Tibial nerve (tissue), 4 donors: ENCODE results near the gene PTCRA. TPM values are rescaled to one million over a fixed set of nuclear protein-coding genes. Genes with fewer than 3 reads are reported as not detected.

Source experiments
- DNase-seq, 2 donors: peaks; one replicate each; pipeline ENCODE4 v3.0.0-alpha.2; 2019; ENCODE audit warnings: low spot score in 2 of 2
- H3K27ac ChIP-seq, 4 donors: fragments of 200-600 bp; sonication (generic) in 3 of 4; one replicate each; pipeline ENCODE4 v1.5.1; 2017 to 2019; ENCODE audit warnings: mild to moderate bottlenecking in 1 of 4
- H3K27me3 ChIP-seq, 2 donors: fragments of 200-600 bp; sonication (generic) in 1 of 2; one replicate each; pipeline versions ENCODE4 v1.5.1 to v1.6.0; 2017 to 2019
- H3K36me3 ChIP-seq, 3 donors: fragments of 200-600 bp; sonication (generic); one replicate each; pipeline ENCODE4 v1.5.1; 2018 to 2019
- H3K4me1 ChIP-seq, 4 donors: fragments of 200-600 bp; sonication (generic) in 3 of 4; one replicate each; pipeline ENCODE4 v1.5.1; 2017 to 2019
- H3K4me3 ChIP-seq, 4 donors: fragments of 200-600 bp; sonication (generic) in 3 of 4; one replicate each; pipeline ENCODE4 v1.5.1; 2017 to 2019; ENCODE audit warnings: mild to moderate bottlenecking in 1 of 4, moderate library complexity in 1 of 4
- H3K9me3 ChIP-seq, 4 donors: fragments of 200-600 bp; sonication (generic) in 3 of 4; one replicate each; pipeline ENCODE4 v1.5.1; 2017 to 2019
- EP300 ChIP-seq, 2 donors: sonication (generic); formaldehyde crosslinking; IDR thresholded peaks; one replicate each; pipeline ENCODE4 v1.6.1; 2017; ENCODE audit warnings: antibody characterized with exemption in 2 of 2, mild to moderate bottlenecking in 1 of 2
- POLR2A ChIP-seq, 2 donors: fragments of 450-650 bp; IDR thresholded peaks; one replicate each; pipeline ENCODE4 v1.6.1; 2017; ENCODE audit warnings: antibody characterized with exemption in 2 of 2, mild to moderate bottlenecking in 2 of 2, moderate library complexity in 2 of 2
- WGBS, 2 donors: methylation state at CpG; one replicate each; pipeline ENCODE4 v1.1.5; 2018; 5-methylcytosine and 5-hydroxymethylcytosine counted together
- total RNA-seq, 4 donors: library from RNA; depleted of rRNA; stranded (reverse); fragments of >200 nt; gene quantifications; one replicate each; pipeline ENCODE4 v1.1.0, GENCODE V29; 2016
- TF ChIP-seq, protein P1 (sequence below), 5 experiments: fragments of 200-600 bp in 3 of 5; fragments of 450-650 bp in 2 of 5; sonication (generic) in 3 of 5; IDR thresholded peaks; one replicate each; pipeline ENCODE4 v1.5.1; 2016 to 2019; ENCODE audit warnings: antibody characterized with exemption in 5 of 5, mild to moderate bottlenecking in 3 of 5, moderate library complexity in 2 of 5

The PTCRA gene
- total RNA-seq, 4 donors from 2014 or later = not detected

DNA sequence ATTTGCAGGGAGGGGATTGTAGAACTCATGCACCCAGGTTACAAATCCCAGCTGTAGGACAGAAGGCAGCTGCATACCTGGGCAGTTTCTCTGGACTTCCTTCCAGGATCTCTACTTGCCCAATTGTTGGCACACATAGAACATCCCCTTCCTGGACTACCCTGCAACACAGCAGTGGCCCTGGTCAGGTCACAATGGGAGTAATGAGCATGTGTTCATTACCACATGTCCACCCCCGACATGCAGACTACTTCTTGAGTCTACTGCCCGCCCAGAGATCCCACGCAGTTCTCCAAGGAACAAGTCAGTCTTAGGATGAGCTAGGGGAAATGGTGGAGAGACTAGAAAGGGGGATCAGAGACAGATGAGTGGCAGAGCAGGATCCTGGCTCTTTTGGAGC lies 58.1 kb downstream of the PTCRA start:
- no peak for DNase-seq
- 91 to 93% methylated on average over 3 of the region's 3 CpGs for WGBS, 2 donors
- Histone ChIP-seq H3K27ac (no peak overlapping the region), H3K36me3 (peaks cover 0 to 34% (median 0%) of the 10 kb centered on the region in 3 donors), H3K4me1 (peaks cover 0 to 20% (median 11%) of the 10 kb centered on the region in 4 donors), H3K4me3 (no peak overlapping the region), H3K27me3 (no peaks in the 10 kb centered on the region), H3K9me3 (no peaks in the 10 kb centered on the region)
- TF ChIP-seq POLR2A (IDR thresholded peaks at IDR 0.05) (no peak), EP300 (IDR thresholded peaks at IDR 0.05) (no peak)
- TF ChIP-seq, protein P1, sequence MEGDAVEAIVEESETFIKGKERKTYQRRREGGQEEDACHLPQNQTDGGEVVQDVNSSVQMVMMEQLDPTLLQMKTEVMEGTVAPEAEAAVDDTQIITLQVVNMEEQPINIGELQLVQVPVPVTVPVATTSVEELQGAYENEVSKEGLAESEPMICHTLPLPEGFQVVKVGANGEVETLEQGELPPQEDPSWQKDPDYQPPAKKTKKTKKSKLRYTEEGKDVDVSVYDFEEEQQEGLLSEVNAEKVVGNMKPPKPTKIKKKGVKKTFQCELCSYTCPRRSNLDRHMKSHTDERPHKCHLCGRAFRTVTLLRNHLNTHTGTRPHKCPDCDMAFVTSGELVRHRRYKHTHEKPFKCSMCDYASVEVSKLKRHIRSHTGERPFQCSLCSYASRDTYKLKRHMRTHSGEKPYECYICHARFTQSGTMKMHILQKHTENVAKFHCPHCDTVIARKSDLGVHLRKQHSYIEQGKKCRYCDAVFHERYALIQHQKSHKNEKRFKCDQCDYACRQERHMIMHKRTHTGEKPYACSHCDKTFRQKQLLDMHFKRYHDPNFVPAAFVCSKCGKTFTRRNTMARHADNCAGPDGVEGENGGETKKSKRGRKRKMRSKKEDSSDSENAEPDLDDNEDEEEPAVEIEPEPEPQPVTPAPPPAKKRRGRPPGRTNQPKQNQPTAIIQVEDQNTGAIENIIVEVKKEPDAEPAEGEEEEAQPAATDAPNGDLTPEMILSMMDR (IDR thresholded peaks at IDR 0.05) = no peak

- Histone ChIP-seq H3K9me3 (no peaks in the 10 kb centered on the region), H3K4me1 (peaks cover 0 to 27% (median 16%) of the 10 kb centered on the region in 4 donors), H3K4me3 (no peak overlapping the region), H3K27ac (no peak overlapping the region), H3K27me3 (no peaks in the 10 kb centered on the region), H3K36me3 (peaks cover 0 to 27% (median 0%) of the 10 kb centered on the region in 3 donors)
- DNase-seq = no peak
- TF ChIP-seq EP300 (IDR thresholded peaks at IDR 0.05) (no peak), POLR2A (IDR thresholded peaks at IDR 0.05) (no peak)
- TF ChIP-seq, protein P1 (IDR thresholded peaks at IDR 0.05) = no peak
- 79 to 82% methylated on average over 5 of the region's 5 CpGs for WGBS, 2 donors
These were observed 59.2 kb downstream of the PTCRA start for GRCh38 chr6:42974919-42975505.

Other genes with a start within 250 kb of the PTCRA start
- gene PRPH2, start 193.5 kb upstream of the PTCRA start, total RNA-seq = 1 to 10 TPM in 2 of 4 donors, under 1 TPM in 1, not detected in 1; 0.22 to 1.5 (median 1.2) TPM
- gene TBCC, start 169.9 kb upstream of the PTCRA start, total RNA-seq = 10 to 100 TPM; 20.7 to 29.4 (median 25.4) TPM
- gene BICRAL, start 134.0 kb upstream of the PTCRA start, total RNA-seq = 10 to 100 TPM; 17.1 to 25.1 (median 23.2) TPM
- gene RPL7L1, start 36.4 kb upstream of the PTCRA start, total RNA-seq = 10 to 100 TPM; 59.0 to 89.2 (median 83.7) TPM
- gene CNPY3, start 13.4 kb downstream of the PTCRA start, total RNA-seq = 10 to 100 TPM; 42.6 to 50.3 (median 47.1) TPM
- gene GNMT, start 44.7 kb downstream of the PTCRA start, total RNA-seq = 1 to 10 TPM in 3 of 4 donors, not detected in 1; 2.0 to 3.1 (median 2.1) TPM
- gene PEX6, start 63.1 kb downstream of the PTCRA start, total RNA-seq = 10 to 100 TPM; 20.3 to 32.8 (median 27.3) TPM
- 10 to 100 TPM; 25.8 to 54.6 (median 48.3) TPM for gene PPP2R5D, start 68.5 kb downstream of the PTCRA start, total RNA-seq
- gene MEA1, start 97.9 kb downstream of the PTCRA start, total RNA-seq = 10 to 100 TPM; 41.8 to 91.6 (median 67.4) TPM
- gene KLHDC3, start 98.2 kb downstream of the PTCRA start, total RNA-seq = 10 to 100 TPM; 74.1 to 98.3 (median 86.5) TPM
- gene RRP36, start 105.6 kb downstream of the PTCRA start, total RNA-seq = 10 to 100 TPM; 39.1 to 96.3 (median 52.8) TPM
- gene CUL7, start 137.8 kb downstream of the PTCRA start, total RNA-seq = 10 to 100 TPM; 16.3 to 21.0 (median 17.9) TPM
- gene MRPL2, start 143.4 kb downstream of the PTCRA start, total RNA-seq = 10 to 100 TPM in 2 of 4 donors, 1 to 10 TPM in 2; 8.4 to 17.3 (median 11.6) TPM
- gene KLC4, start 143.6 kb downstream of the PTCRA start, total RNA-seq = 10 to 100 TPM; 21.6 to 32.9 (median 23.8) TPM
- gene PTK7, start 160.3 kb downstream of the PTCRA start, total RNA-seq = 1 to 10 TPM; 1.5 to 5.5 (median 3.9) TPM